GM23248 (cell line): ENCODE measurements around the gene CCDC91.

ENCODE experiments used
- EZH2 ChIP-seq: fragments of 200-600 bp; sonication (generic); IDR thresholded peaks from 2 replicates; pipeline ENCODE4 v1.6.1; 2018; ENCODE audit warnings: antibody characterized with exemption, mild to moderate bottlenecking; ENCODE audit not compliant: insufficient read depth, poor library complexity, severe bottlenecking
- EZH2phosphoT487 ChIP-seq: fragments of 200-600 bp; sonication (generic); IDR thresholded peaks from 2 replicates; pipeline ENCODE4 v1.6.1; 2018; ENCODE audit warnings: antibody characterized with exemption, moderate library complexity, mild to moderate bottlenecking, low read depth; ENCODE audit not compliant: insufficient read depth

- TF ChIP-seq EZH2phosphoT487 (no peak), EZH2 (no peak)
Observed at GRCh38 chr12:28555748-28556147, 365.5 kb downstream of the CCDC91 start.
